GM23338 (cell line): ENCODE results near the gene HTR6.

Source experiments
- EZH2phosphoT487 ChIP-seq: fragments of 200-600 bp; sonication (generic); IDR thresholded peaks from one replicate; pipeline ENCODE4 v1.8.1; 2018; ENCODE audit warnings: antibody characterized with exemption; ENCODE audit not compliant: unreplicated experiment
- TF ChIP-seq, protein P1 (sequence below): IDR thresholded peaks from one replicate; pipeline ENCODE4 v1.6.1; 2018; ENCODE audit warnings: antibody characterized with exemption; ENCODE audit not compliant: unreplicated experiment

DNA sequence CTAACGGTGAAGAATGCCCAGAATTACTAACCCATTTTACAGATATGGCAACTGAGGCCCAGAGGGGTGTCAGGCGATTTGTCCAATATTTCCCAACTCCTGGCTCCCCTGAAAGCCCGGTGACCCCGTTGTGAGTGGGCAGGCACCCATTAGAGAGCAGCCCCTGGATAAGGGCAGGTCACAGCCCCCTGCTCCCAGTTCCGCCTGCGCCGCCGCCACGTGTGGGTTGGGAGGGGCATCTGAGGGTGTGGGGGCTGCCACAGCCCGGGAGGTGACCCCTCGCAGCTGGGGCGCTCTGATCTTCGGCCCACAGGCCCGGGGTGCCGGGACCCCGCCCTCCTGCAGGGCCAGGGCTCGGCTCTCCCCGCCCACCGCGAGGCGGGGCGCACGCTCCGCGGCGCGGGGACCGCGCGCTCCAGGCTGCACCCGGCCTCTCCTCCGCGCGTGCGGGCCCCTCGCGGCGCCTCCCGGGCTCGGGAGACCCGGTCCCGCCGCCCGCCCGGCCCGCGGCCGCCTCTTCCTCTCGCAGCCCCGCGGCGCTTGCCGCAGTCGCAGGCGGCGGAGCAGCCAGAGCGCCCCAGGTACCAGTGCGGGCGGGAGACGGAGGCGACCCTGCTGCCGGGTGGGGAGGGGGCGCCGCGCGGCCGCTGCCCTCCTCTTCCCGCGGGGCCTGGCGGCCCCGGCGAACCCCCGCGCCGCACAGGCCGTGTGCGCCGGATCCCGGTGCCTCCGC, at the start of gene HTR6:
- TF ChIP-seq, protein P1, sequence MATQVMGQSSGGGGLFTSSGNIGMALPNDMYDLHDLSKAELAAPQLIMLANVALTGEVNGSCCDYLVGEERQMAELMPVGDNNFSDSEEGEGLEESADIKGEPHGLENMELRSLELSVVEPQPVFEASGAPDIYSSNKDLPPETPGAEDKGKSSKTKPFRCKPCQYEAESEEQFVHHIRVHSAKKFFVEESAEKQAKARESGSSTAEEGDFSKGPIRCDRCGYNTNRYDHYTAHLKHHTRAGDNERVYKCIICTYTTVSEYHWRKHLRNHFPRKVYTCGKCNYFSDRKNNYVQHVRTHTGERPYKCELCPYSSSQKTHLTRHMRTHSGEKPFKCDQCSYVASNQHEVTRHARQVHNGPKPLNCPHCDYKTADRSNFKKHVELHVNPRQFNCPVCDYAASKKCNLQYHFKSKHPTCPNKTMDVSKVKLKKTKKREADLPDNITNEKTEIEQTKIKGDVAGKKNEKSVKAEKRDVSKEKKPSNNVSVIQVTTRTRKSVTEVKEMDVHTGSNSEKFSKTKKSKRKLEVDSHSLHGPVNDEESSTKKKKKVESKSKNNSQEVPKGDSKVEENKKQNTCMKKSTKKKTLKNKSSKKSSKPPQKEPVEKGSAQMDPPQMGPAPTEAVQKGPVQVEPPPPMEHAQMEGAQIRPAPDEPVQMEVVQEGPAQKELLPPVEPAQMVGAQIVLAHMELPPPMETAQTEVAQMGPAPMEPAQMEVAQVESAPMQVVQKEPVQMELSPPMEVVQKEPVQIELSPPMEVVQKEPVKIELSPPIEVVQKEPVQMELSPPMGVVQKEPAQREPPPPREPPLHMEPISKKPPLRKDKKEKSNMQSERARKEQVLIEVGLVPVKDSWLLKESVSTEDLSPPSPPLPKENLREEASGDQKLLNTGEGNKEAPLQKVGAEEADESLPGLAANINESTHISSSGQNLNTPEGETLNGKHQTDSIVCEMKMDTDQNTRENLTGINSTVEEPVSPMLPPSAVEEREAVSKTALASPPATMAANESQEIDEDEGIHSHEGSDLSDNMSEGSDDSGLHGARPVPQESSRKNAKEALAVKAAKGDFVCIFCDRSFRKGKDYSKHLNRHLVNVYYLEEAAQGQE: no peak
- TF ChIP-seq EZH2phosphoT487: no peak
